Measurements from ENCODE around the gene HLA-DRB1. TPM values are rescaled to one million over a fixed set of nuclear protein-coding genes. Genes with fewer than 3 reads are reported as not detected.

HLA-DRB1 gene
- polyA plus RNA-seq, 1 experiment = not detected

- H3K27me3 ChIP-seq (ENCODE audit: control insufficient read depth, insufficient read depth, low read length) = no peaks in the 10 kb centered on the region
- H3K4me3 ChIP-seq (ENCODE audit: low read depth, low read length) = no peak overlapping the region
- H3K36me3 ChIP-seq (ENCODE audit: control insufficient read depth, insufficient read depth, low read length) = no peaks in the 10 kb centered on the region
- POLR2A ChIA-PET = no interaction called here
- DNase-seq (ENCODE audit: low read depth) = no peak
- TF ChIP-seq CTCF (IDR thresholded peaks at IDR 0.05; ENCODE audit: insufficient read depth, low read depth, low read length) = no peak
- CTCF ChIA-PET = no interaction called here
Measured at GRCh38 chr6:32576250-32576649, 13.4 kb downstream of the HLA-DRB1 start.

- no peak for TF ChIP-seq CTCF (IDR thresholded peaks at IDR 0.05; ENCODE audit: insufficient read depth, low read depth, low read length)
- ChIA-PET POLR2A (no interaction called here), CTCF (no interaction called here)
- DNase-seq (ENCODE audit: low read depth) = no peak
- Histone ChIP-seq H3K36me3 (ENCODE audit: control insufficient read depth, insufficient read depth, low read length) (no peaks in the 10 kb centered on the region), H3K4me3 (ENCODE audit: low read depth, low read length) (no peak overlapping the region), H3K27me3 (ENCODE audit: control insufficient read depth, insufficient read depth, low read length) (no peaks in the 10 kb centered on the region)
Measured at GRCh38 chr6:32570363-32570905, 19.2 kb downstream of the HLA-DRB1 start.

- ChIA-PET POLR2A (no interaction called here), CTCF (no interaction called here)
- no peaks in the 10 kb centered on the region for H3K36me3 ChIP-seq (ENCODE audit: control insufficient read depth, insufficient read depth, low read length)
- H3K27me3 ChIP-seq (ENCODE audit: control insufficient read depth, insufficient read depth, low read length) = no peaks in the 10 kb centered on the region
- DNase-seq (ENCODE audit: low read depth) = no peak
- no peak for TF ChIP-seq CTCF (IDR thresholded peaks at IDR 0.05; ENCODE audit: insufficient read depth, low read depth, low read length)
- no peak overlapping the region for H3K4me3 ChIP-seq (ENCODE audit: low read depth, low read length)
Measured at GRCh38 chr6:32568561-32568960, 21.1 kb downstream of the HLA-DRB1 start.

GRCh38 chr6:32566957-32567356 lies 22.7 kb downstream of the HLA-DRB1 start:
- no peak for DNase-seq (ENCODE audit: low read depth)
- ChIA-PET CTCF (no interaction called here), POLR2A (no interaction called here)
- H3K36me3 ChIP-seq (ENCODE audit: control insufficient read depth, insufficient read depth, low read length) = no peaks in the 10 kb centered on the region
- H3K4me3 ChIP-seq (ENCODE audit: low read depth, low read length) = no peak overlapping the region
- no peak for TF ChIP-seq CTCF (IDR thresholded peaks at IDR 0.05; ENCODE audit: insufficient read depth, low read depth, low read length)
- H3K27me3 ChIP-seq (ENCODE audit: control insufficient read depth, insufficient read depth, low read length) = no peaks in the 10 kb centered on the region

- ChIA-PET POLR2A (no interaction called here), CTCF (no interaction called here)
- no peak overlapping the region for H3K4me3 ChIP-seq (ENCODE audit: low read depth, low read length)
- no peaks in the 10 kb centered on the region for H3K36me3 ChIP-seq (ENCODE audit: control insufficient read depth, insufficient read depth, low read length)
- DNase-seq (ENCODE audit: low read depth) = no peak
- no peaks in the 10 kb centered on the region for H3K27me3 ChIP-seq (ENCODE audit: control insufficient read depth, insufficient read depth, low read length)
- TF ChIP-seq CTCF (IDR thresholded peaks at IDR 0.05; ENCODE audit: insufficient read depth, low read depth, low read length) = no peak
Measured at GRCh38 chr6:32565511-32565910, 24.1 kb downstream of the HLA-DRB1 start.
